Fibroblast of the aortic adventitia (primary cell): ENCODE measurements around the gene LIMS3. TPM values are rescaled to one million over a fixed set of nuclear protein-coding genes. Genes with fewer than 3 reads are reported as not detected.

Source experiments
- total RNA-seq: library from RNA; depleted of rRNA; stranded (reverse); fragments of >200 nt; gene quantifications from 2 replicates; pipeline ENCODE4 v1.2.3, GENCODE V29; 2012; ENCODE audit warnings: low replicate concordance

LIMS3 gene
- total RNA-seq, 1 donor: 6.1 TPM

Other genes with a start within 250 kb of the LIMS3 start
- 15.5 and 18.2 TPM in 2 replicates for gene RGPD5, start 104.4 kb upstream of the LIMS3 start, total RNA-seq
- 10.1 and 442 TPM in 2 replicates for gene MALL, start 217.1 kb downstream of the LIMS3 start, total RNA-seq